Activated T-cell treated with anti-CD3 and anti-CD28 coated beads, Interleukin-2, amount 50 U/mL, for 4 hours (primary cell): ENCODE data around the gene DENND4C. TPM values are rescaled to one million over a fixed set of nuclear protein-coding genes. Genes with fewer than 3 reads are reported as not detected.
"Not testable (repeated sequence)": the region's sequence is repeated elsewhere in the genome, so short reads cannot be mapped to it uniquely, and the experiment has no call there.

Experiments used
- ATAC-seq, 2 donors: fragments of 200-7000 bp; cut with Tn5 transposase; one replicate each; pipeline ENCODE4 v1.10.0; 2021
- DNase-seq: peaks from one replicate; pipeline ENCODE4 v3.0.0-alpha.2; 2020
- H3K27me3 Mint-ChIP-seq: one replicate; pipeline ENCODE4 v1.8.0; 2021; ENCODE audit warnings: low read depth, mixed read lengths
- H3K36me3 Mint-ChIP-seq: one replicate; pipeline ENCODE4 v1.8.0; 2022; ENCODE audit warnings: mixed read lengths; ENCODE audit not compliant: insufficient read depth
- H3K4me1 Mint-ChIP-seq: one replicate; pipeline ENCODE4 v1.8.0; 2021; ENCODE audit warnings: low read depth, mixed read lengths
- H3K4me3 Mint-ChIP-seq: one replicate; pipeline ENCODE4 v1.8.0; 2021; ENCODE audit warnings: mild to moderate bottlenecking, moderate library complexity, mixed read lengths
- H3K9me3 Mint-ChIP-seq: one replicate; pipeline ENCODE4 v1.8.0; 2021; ENCODE audit warnings: mixed read lengths
- total RNA-seq, 3 donors: library from RNA; stranded (reverse); gene quantifications; one replicate each; pipeline ENCODE4 v1.2.1, GENCODE V29; 2021

The DENND4C gene
- total RNA-seq: 10 to 100 TPM in 1 of 3 donors, 1 to 10 TPM in 2; 9.0 to 11.3 (median 9.7) TPM

- H3K27me3 Mint-ChIP-seq: no peaks in the 10 kb centered on the region
- DNase-seq (peak; percentile 69), ATAC-seq (peak; percentile 85 to 89)
- H3K9me3 Mint-ChIP-seq: no peaks in the 10 kb centered on the region
- H3K4me3 Mint-ChIP-seq: no peak within 1 kb of the TSS
- no peaks in the 10 kb centered on the region for H3K36me3 Mint-ChIP-seq
- peaks cover 5% of the 10 kb centered on the region for H3K4me1 Mint-ChIP-seq
These were observed at the start of gene DENND4C for GRCh38 chr9:19230355-19231125. DENND4C (plus strand) TSS chr9:19230693; CDS start chr9:19276175, 45,482 bp downstream.

GRCh38 chr9:19180991-19181390 is 49.5 kb upstream of the DENND4C start:
- no peaks in the 10 kb centered on the region for H3K27me3 Mint-ChIP-seq
- H3K4me1 Mint-ChIP-seq: peaks cover 22% of the 10 kb centered on the region
- H3K9me3 Mint-ChIP-seq: no peaks in the 10 kb centered on the region
- H3K36me3 Mint-ChIP-seq: no peaks in the 10 kb centered on the region
- no peak overlapping the region for H3K4me3 Mint-ChIP-seq
- ATAC-seq (no peak), DNase-seq (no peak)

- no peak overlapping the region for H3K4me3 Mint-ChIP-seq
- peaks cover 22% of the 10 kb centered on the region for H3K4me1 Mint-ChIP-seq
- no peaks in the 10 kb centered on the region for H3K9me3 Mint-ChIP-seq
- H3K27me3 Mint-ChIP-seq: no peaks in the 10 kb centered on the region
- DNase-seq (no peak), ATAC-seq (no peak)
- no peaks in the 10 kb centered on the region for H3K36me3 Mint-ChIP-seq
These were observed 48.9 kb upstream of the DENND4C start for GRCh38 chr9:19181561-19181960.

- ATAC-seq (peak; percentile 100), DNase-seq (peak; percentile 70)
- Mint-ChIP-seq H3K9me3 (no peaks in the 10 kb centered on the region), H3K27me3 (no peaks in the 10 kb centered on the region), H3K4me1 (peaks cover 22% of the 10 kb centered on the region), H3K4me3 (peak overlapping the region; percentile 58), H3K36me3 (no peaks in the 10 kb centered on the region)
These were observed 46.2 kb upstream of the DENND4C start for GRCh38 chr9:19184144-19184917.

- ATAC-seq (no peak), DNase-seq (no peak)
- H3K27me3 Mint-ChIP-seq: no peaks in the 10 kb centered on the region
- H3K36me3 Mint-ChIP-seq: no peaks in the 10 kb centered on the region
- H3K9me3 Mint-ChIP-seq: no peaks in the 10 kb centered on the region
- peaks cover 22% of the 10 kb centered on the region for H3K4me1 Mint-ChIP-seq
- no peak overlapping the region for H3K4me3 Mint-ChIP-seq
These were observed 45.3 kb upstream of the DENND4C start for GRCh38 chr9:19185191-19185590.

GRCh38 chr9:19186232-19186631 is 44.3 kb upstream of the DENND4C start:
- Mint-ChIP-seq H3K27me3 (no peaks in the 10 kb centered on the region), H3K4me3 (no peak overlapping the region), H3K4me1 (peaks cover 22% of the 10 kb centered on the region), H3K36me3 (no peaks in the 10 kb centered on the region), H3K9me3 (no peaks in the 10 kb centered on the region)
- DNase-seq (no peak), ATAC-seq (no peak)

GRCh38 chr9:19188771-19189170 is 41.7 kb upstream of the DENND4C start:
- no peaks in the 10 kb centered on the region for H3K9me3 Mint-ChIP-seq
- no peak for DNase-seq
- peaks cover 14% of the 10 kb centered on the region for H3K4me1 Mint-ChIP-seq
- H3K27me3 Mint-ChIP-seq: no peaks in the 10 kb centered on the region
- no peak for ATAC-seq
- H3K36me3 Mint-ChIP-seq: no peaks in the 10 kb centered on the region
- H3K4me3 Mint-ChIP-seq: no peak overlapping the region

GRCh38 chr9:19192202-19193028 is 38.1 kb upstream of the DENND4C start:
- Mint-ChIP-seq H3K27me3 (no peaks in the 10 kb centered on the region), H3K4me3 (no peak overlapping the region), H3K36me3 (no peaks in the 10 kb centered on the region), H3K9me3 (no peaks in the 10 kb centered on the region), H3K4me1 (peaks cover 4% of the 10 kb centered on the region)
- no peak for DNase-seq
- ATAC-seq: no peak

- Mint-ChIP-seq H3K36me3 (no peaks in the 10 kb centered on the region), H3K27me3 (no peaks in the 10 kb centered on the region), H3K9me3 (no peaks in the 10 kb centered on the region), H3K4me1 (peaks cover 4% of the 10 kb centered on the region), H3K4me3 (no peak overlapping the region)
- ATAC-seq (no peak), DNase-seq (no peak)
These were observed 37.5 kb upstream of the DENND4C start for GRCh38 chr9:19193029-19193324.

GRCh38 chr9:19193358-19193973 is 37.0 kb upstream of the DENND4C start:
- DNase-seq, H3K36me3 Mint-ChIP-seq, ATAC-seq, H3K4me1 Mint-ChIP-seq, H3K4me3 Mint-ChIP-seq, H3K27me3 Mint-ChIP-seq, H3K9me3 Mint-ChIP-seq: not testable (repeated sequence)

GRCh38 chr9:19198406-19198805 is 32.1 kb upstream of the DENND4C start:
- no peaks in the 10 kb centered on the region for H3K36me3 Mint-ChIP-seq
- H3K4me3 Mint-ChIP-seq: no peak overlapping the region
- no peaks in the 10 kb centered on the region for H3K4me1 Mint-ChIP-seq
- no peak for DNase-seq
- no peaks in the 10 kb centered on the region for H3K27me3 Mint-ChIP-seq
- H3K9me3 Mint-ChIP-seq: no peaks in the 10 kb centered on the region
- ATAC-seq: no peak

- H3K9me3 Mint-ChIP-seq: no peaks in the 10 kb centered on the region
- H3K4me3 Mint-ChIP-seq: no peak overlapping the region
- no peaks in the 10 kb centered on the region for H3K27me3 Mint-ChIP-seq
- no peaks in the 10 kb centered on the region for H3K4me1 Mint-ChIP-seq
- no peak for ATAC-seq
- no peak for DNase-seq
- no peaks in the 10 kb centered on the region for H3K36me3 Mint-ChIP-seq
These were observed 31.5 kb upstream of the DENND4C start for GRCh38 chr9:19199012-19199411.

GRCh38 chr9:19200229-19200628 is 30.3 kb upstream of the DENND4C start:
- Mint-ChIP-seq H3K27me3 (no peaks in the 10 kb centered on the region), H3K36me3 (no peaks in the 10 kb centered on the region), H3K9me3 (no peaks in the 10 kb centered on the region), H3K4me1 (no peaks in the 10 kb centered on the region), H3K4me3 (no peak overlapping the region)
- ATAC-seq (no peak), DNase-seq (no peak)
